KBM-7 (cell line): ENCODE data around the gene CSTPP1.

ENCODE experiments used
- DNase-seq: peaks from one replicate; pipeline ENCODE4 v3.0.0-alpha.2; 2015
- in situ Hi-C: fragments of 300-500 bp; cut with MboI; formaldehyde crosslinking; loops from 2 replicates; pipeline ENCODE4 v1.14.3; 2020; ENCODE audit warnings: low sequenced_read_pairs, low pct_unique_long_range_greater_than_20kb, mixed read lengths

CSTPP1 gene

GRCh38 chr11:47161890-47162289 lies 225.3 kb downstream of the CSTPP1 start:
- no peak for DNase-seq
- in situ Hi-C loops: loop anchor here (10.0 to 25.0 kb wide), 4 partner anchors 100 to 800 kb away; partner anchors contain the start of genes MADD and NR1H3

DNA sequence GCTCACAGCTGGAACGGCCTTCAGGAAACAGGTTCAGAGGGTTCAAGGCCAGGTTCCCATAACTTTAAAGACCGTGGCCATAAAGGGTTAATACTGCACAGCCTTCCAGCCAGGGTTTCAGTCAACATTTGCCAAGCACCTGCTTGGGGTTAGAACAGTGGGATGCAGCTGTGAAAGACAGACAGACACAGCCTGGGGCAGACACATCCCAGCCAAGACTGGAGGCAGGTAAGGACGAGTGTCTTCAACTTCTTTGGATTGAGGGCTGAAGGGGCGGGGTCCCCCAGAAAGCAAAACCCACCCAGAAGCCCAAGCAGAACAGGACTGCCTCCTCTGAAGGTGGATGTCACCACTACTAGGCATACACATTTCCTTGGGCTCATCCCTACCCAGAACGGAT lies 225.9 kb downstream of the CSTPP1 start:
- DNase-seq: no peak
- in situ Hi-C loops: loop anchor here (10.0 to 25.0 kb wide), 4 partner anchors 100 to 800 kb away; partner anchors contain the start of genes MADD and NR1H3

GRCh38 chr11:47163193-47163592 lies 226.6 kb downstream of the CSTPP1 start:
- in situ Hi-C loops: loop anchor here (10.0 to 25.0 kb wide), 4 partner anchors 99 to 801 kb away; partner anchors contain the start of genes MADD and NR1H3
- no peak for DNase-seq

DNA sequence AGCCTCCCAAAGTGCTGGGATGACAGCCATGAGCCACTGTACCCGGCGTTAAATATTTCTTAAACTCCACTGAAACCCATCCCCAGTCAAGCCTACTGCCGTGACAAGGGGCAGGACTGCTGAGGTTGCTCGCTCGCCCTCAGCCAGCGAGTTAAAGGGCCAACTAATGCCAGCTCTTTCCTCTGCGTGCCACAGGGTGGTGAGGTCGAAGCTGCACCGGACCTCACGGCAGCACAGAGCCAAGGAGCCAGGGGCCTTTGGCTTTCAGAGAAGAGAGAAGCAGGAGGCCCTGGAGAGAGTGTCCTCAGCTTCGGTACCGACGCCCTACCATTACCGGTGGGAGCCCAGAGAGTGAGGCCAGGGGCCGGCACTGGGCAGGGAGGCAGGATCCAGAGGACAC lies 227.3 kb downstream of the CSTPP1 start:
- in situ Hi-C loops: loop anchor here (10.0 to 25.0 kb wide), 4 partner anchors 98 to 802 kb away; partner anchors contain the start of genes MADD and NR1H3
- DNase-seq: no peak

DNA sequence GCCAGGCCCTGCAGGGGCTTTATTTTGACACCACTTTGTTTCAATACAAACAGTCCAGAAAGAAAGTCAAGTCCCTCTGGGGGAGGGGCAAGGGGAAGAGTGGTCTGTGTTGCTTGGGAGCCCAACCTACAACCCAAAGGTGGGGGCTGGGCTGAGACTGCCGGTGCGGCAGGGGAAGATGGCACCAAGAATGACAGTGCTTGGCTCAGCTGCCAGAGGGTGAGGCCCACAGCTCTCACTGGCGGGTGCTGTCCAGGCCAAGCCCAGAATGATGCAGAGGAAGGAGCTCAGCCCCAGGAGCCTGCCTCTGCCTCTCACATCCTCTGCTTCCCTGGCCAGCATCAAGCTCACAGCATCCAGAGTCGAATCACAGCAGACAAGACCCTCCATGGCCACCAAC lies 227.8 kb downstream of the CSTPP1 start:
- DNase-seq: no peak
- in situ Hi-C loops: loop anchor here (10.0 to 25.0 kb wide), 4 partner anchors 98 to 802 kb away; partner anchors contain the start of genes MADD and NR1H3

- no peak for DNase-seq
- in situ Hi-C loops: loop anchor here (10.0 to 25.0 kb wide), 4 partner anchors 97 to 803 kb away; partner anchors contain the start of genes MADD and NR1H3
Observed at GRCh38 chr11:47165253-47165840, 228.8 kb downstream of the CSTPP1 start.

- in situ Hi-C loops: loop anchor here (10.0 to 25.0 kb wide), 4 partner anchors 96 to 804 kb away; partner anchors contain the start of genes MADD and NR1H3
- no peak for DNase-seq
Observed at GRCh38 chr11:47166368-47166767, 229.8 kb downstream of the CSTPP1 start.

GRCh38 chr11:47171061-47171838 lies 234.7 kb downstream of the CSTPP1 start:
- DNase-seq: no peak
- in situ Hi-C loops: loop anchor here (25.0 kb wide), 3 partner anchors 91 to 809 kb away; partner anchors contain the start of genes MADD and NR1H3

GRCh38 chr11:47171856-47172255 lies 235.3 kb downstream of the CSTPP1 start:
- in situ Hi-C loops: loop anchor here (25.0 kb wide), 3 partner anchors 90 to 810 kb away; partner anchors contain the start of genes MADD and NR1H3
- no peak for DNase-seq

- in situ Hi-C loops: loop anchor here (25.0 kb wide), 3 partner anchors 89 to 811 kb away; partner anchors contain the start of genes MADD and NR1H3
- DNase-seq: no peak
Observed at GRCh38 chr11:47172740-47173336, 236.3 kb downstream of the CSTPP1 start.

- in situ Hi-C loops: no loop called here
- peak; percentile 76 for DNase-seq
Observed at GRCh38 chr11:47175746-47176327, 239.3 kb downstream of the CSTPP1 start.

GRCh38 chr11:47176328-47177228 lies 240.0 kb downstream of the CSTPP1 start, which contains the start of gene ARFGAP2:
Gene ARFGAP2, minus strand, starts transcription at chr11:47176879. Its CDS starts 26 bp downstream, at chr11:47176853.
- peak; percentile 96 for DNase-seq
- in situ Hi-C loops: no loop called here

- in situ Hi-C loops: no loop called here
- DNase-seq: peak; percentile 87
Observed at GRCh38 chr11:47177229-47177845, 240.8 kb downstream of the CSTPP1 start.

- in situ Hi-C loops: no loop called here
- DNase-seq: no peak
Observed at GRCh38 chr11:47177846-47178245, 241.3 kb downstream of the CSTPP1 start.

GRCh38 chr11:47178316-47178715 lies 241.8 kb downstream of the CSTPP1 start:
- in situ Hi-C loops: no loop called here
- no peak for DNase-seq

DNA sequence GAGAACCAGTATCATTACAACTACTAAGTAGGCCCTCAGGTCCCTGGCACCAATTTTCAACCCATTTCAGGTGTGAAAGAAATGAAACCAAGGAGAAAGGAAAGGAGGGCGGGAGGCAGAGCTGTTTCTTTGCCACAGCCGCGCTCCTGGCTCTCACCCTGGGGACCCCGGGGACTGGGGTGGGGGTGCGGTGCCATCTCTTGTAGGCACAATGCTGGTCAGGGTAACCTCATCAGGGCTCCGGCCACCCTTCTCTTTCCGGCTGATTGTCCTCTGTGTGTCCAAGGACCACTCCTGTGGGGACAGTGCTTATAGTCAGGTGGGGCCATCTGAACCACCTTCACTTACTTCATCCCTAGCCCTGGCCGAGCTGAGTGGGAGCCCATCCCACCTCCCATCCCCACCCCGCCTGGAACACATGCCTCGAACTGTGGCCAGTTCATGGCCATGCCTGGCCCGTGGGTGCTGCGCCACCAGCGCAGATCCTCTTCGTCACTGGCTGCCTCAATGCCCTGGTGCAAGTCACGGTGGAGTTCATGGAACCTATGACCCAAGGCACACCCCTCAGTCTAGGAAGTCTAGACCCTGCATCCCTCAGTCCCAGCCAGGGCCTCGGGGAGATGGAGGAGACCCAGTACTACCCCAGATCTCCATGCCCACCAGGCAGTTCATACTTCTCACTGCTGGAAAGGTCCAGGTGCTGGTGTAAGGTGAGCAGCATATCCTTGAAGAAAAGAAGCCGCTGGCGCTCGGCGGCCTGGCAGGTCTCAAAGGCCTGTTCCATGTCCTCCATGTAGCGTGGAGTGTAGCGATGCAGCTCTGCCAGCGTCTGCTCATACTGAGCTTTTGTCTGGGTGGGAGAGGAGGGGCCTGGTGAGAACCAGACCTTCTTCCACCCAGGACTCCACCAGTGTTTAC lies 242.4 kb downstream of the CSTPP1 start:
- in situ Hi-C loops: no loop called here

GRCh38 chr11:47179655-47179991 lies 243.1 kb downstream of the CSTPP1 start:
- in situ Hi-C loops: no loop called here
- DNase-seq: peak; percentile 61

More for the DNA sequence above, 242.4 kb downstream of the CSTPP1 start:
- no peak for DNase-seq
